Keratinocyte (primary cell): ENCODE results near the gene TAL1. TPM values are rescaled to one million over a fixed set of nuclear protein-coding genes. Genes with fewer than 3 reads are reported as not detected.

Experiments used
- DNase-seq: peaks from one replicate; pipeline ENCODE4 v3.0.0-alpha.2; 2011; ENCODE audit warnings: low read depth, missing footprints, low spot score
- FAIRE-seq: peaks from 2 replicates; lab custom pipeline; 2011; peaks lifted over from hg19 to GRCh38; lab: Jason Lieb, UNC
- H2AFZ ChIP-seq: 2 replicates; pipeline ENCODE4 v1.6.0; 2012; ENCODE audit warnings: low read length, control low read depth, inconsistent platforms; ENCODE audit not compliant: control insufficient read depth
- H3K27ac ChIP-seq: 2 replicates; pipeline ENCODE4 v1.5.1; 2011; ENCODE audit warnings: low read length; ENCODE audit not compliant: control insufficient read depth, insufficient read depth
- H3K27me3 ChIP-seq: 3 replicates; pipeline ENCODE4 v1.6.0; 2011; ENCODE audit warnings: low read length; ENCODE audit not compliant: control insufficient read depth, insufficient read depth; ENCODE audit errors: extremely low read depth
- H3K36me3 ChIP-seq, 2 experiments: 2 replicates in 1 of 2; 3 replicates in 1 of 2; pipeline ENCODE4 v1.5.1; 2011; ENCODE audit warnings: low read length in 2 of 2, mild to moderate bottlenecking in 1 of 2; ENCODE audit not compliant: control insufficient read depth in 2 of 2, insufficient read depth in 2 of 2; ENCODE audit errors: extremely low read depth in 1 of 2
- H3K4me1 ChIP-seq: 3 replicates; pipeline ENCODE4 v1.5.1; 2011; ENCODE audit warnings: low read length; ENCODE audit not compliant: control insufficient read depth, insufficient read depth; ENCODE audit errors: extremely low read depth
- H3K4me2 ChIP-seq: 3 replicates; pipeline ENCODE4 v1.6.0; 2011; ENCODE audit warnings: low read depth, low read length; ENCODE audit not compliant: control insufficient read depth, insufficient read depth; ENCODE audit errors: extremely low read depth
- H3K4me3 ChIP-seq, 3 experiments: fragments of 200-600 bp in 1 of 3; sonication (generic) in 1 of 3; 2 replicates in 2 of 3; 3 replicates in 1 of 3; pipeline ENCODE4 v1.5.1; 2011 to 2016; ENCODE audit warnings: low read length in 3 of 3, mild to moderate bottlenecking in 3 of 3, control low read depth in 2 of 3, inconsistent platforms in 1 of 3, low read depth in 1 of 3, mixed read lengths in 1 of 3, mixed run types in 1 of 3, moderate library complexity in 1 of 3; ENCODE audit not compliant: control insufficient read depth in 2 of 3, insufficient read depth in 2 of 3; ENCODE audit errors: extremely low read depth in 1 of 3
- H3K79me2 ChIP-seq: 2 replicates; pipeline ENCODE4 v1.6.0; 2012; ENCODE audit warnings: low read length; ENCODE audit not compliant: control insufficient read depth, insufficient read depth
- H3K9ac ChIP-seq: 3 replicates; pipeline ENCODE4 v1.6.0; 2011; ENCODE audit warnings: low read length; ENCODE audit not compliant: control insufficient read depth, insufficient read depth; ENCODE audit errors: extremely low read depth
- H3K9me1 ChIP-seq: 3 replicates; pipeline ENCODE4 v1.6.0; 2011; ENCODE audit warnings: low read length; ENCODE audit not compliant: control insufficient read depth, insufficient read depth; ENCODE audit errors: extremely low read depth
- H3K9me3 ChIP-seq: 2 replicates; pipeline ENCODE4 v1.5.1; 2012; ENCODE audit warnings: low read depth, low read length; ENCODE audit not compliant: control insufficient read depth
- H4K20me1 ChIP-seq: 3 replicates; pipeline ENCODE4 v1.6.0; 2011; ENCODE audit warnings: low read length; ENCODE audit not compliant: control insufficient read depth, insufficient read depth; ENCODE audit errors: extremely low read depth
- EZH2 ChIP-seq: IDR thresholded peaks from one replicate; pipeline ENCODE4 v1.6.1; 2012; ENCODE audit warnings: inconsistent platforms, mild to moderate bottlenecking, low read length, moderate library complexity
- dilution Hi-C: fragments of 300-500 bp; cut with MboI; formaldehyde crosslinking; loops from one replicate; pipeline ENCODE4 v1.7.0; 2020; ENCODE audit warnings: low sequenced_read_pairs; ENCODE audit not compliant: extremely low pct_ligation_motif_present
- polyA plus RNA-seq, 5 experiments: library from polyadenylated mRNA; depleted of rRNA in 3 of 5; stranded (reverse) in 3 of 5; stranded (forward) in 1 of 5; unstranded in 1 of 5; fragments of >200 nt; gene quantifications; 1 replicate in 1 of 5; 2 replicates in 3 of 5; 3 replicates in 1 of 5; pipeline versions ENCODE4 v1.2.1 to v1.2.3, GENCODE V29; 2011 to 2012; ENCODE audit warnings: missing spikeins in 2 of 5, low read depth in 1 of 5, low replicate concordance in 1 of 5
- TF ChIP-seq, protein P1 (sequence below), 3 experiments: IDR thresholded peaks in 1 of 3; conservative IDR thresholded peaks in 1 of 3; optimal IDR thresholded peaks in 1 of 3; 2 replicates in 2 of 3; 3 replicates in 1 of 3; pipeline versions ENCODE3 to v1.5.1; 2011; ENCODE audit warnings: low read length in 3 of 3, mild to moderate bottlenecking in 3 of 3, moderate library complexity in 2 of 3, control low read depth in 1 of 3, inconsistent platforms in 1 of 3; ENCODE audit not compliant: insufficient read depth in 2 of 3; ENCODE audit errors: extremely low read depth in 1 of 3

TAL1 gene
- polyA plus RNA-seq, 1 donor (not counting 4 experiments of a cell fraction or from before 2014, with no cell fraction given) = not detected

DNA sequence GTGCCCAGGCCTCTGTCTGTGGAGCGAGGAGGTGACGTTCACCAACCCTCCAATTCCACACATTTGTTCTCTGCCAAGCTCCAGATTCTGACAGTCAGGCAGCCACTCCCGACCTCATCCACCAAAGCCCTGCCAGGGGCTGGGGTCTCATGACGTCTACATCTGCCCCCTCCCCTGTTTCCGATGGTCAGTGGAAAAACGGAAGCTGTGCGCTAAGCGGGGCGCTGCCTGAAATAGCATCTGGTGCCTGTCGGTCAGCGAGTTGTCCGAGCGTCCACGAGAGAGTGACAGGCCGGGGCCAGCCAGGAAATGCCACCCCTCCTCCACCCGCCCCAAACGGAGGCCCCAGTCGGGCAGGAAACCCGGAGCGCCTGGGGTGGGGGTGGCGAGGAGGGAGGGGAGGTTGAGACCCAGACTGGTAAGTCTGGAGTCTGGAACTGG, 3.2 kb upstream of the TAL1 start:
- Histone ChIP-seq H3K4me1 (peaks cover 3% of the 10 kb centered on the region), H3K9ac (no peak overlapping the region), H3K36me3 (no peaks in the 10 kb centered on the region), H3K27ac (no peak overlapping the region), H3K4me3 (no peak overlapping the region), H3K9me3 (no peaks in the 10 kb centered on the region), H3K4me2 (no peak overlapping the region), H4K20me1 (peaks cover 10% of the 10 kb centered on the region), H3K9me1 (no peaks in the 10 kb centered on the region), H3K79me2 (no peaks in the 10 kb centered on the region), H2AFZ (no peak overlapping the region), H3K27me3 (peaks cover 46% of the 10 kb centered on the region)
- dilution Hi-C loops = no loop called here
- TF ChIP-seq, protein P1, sequence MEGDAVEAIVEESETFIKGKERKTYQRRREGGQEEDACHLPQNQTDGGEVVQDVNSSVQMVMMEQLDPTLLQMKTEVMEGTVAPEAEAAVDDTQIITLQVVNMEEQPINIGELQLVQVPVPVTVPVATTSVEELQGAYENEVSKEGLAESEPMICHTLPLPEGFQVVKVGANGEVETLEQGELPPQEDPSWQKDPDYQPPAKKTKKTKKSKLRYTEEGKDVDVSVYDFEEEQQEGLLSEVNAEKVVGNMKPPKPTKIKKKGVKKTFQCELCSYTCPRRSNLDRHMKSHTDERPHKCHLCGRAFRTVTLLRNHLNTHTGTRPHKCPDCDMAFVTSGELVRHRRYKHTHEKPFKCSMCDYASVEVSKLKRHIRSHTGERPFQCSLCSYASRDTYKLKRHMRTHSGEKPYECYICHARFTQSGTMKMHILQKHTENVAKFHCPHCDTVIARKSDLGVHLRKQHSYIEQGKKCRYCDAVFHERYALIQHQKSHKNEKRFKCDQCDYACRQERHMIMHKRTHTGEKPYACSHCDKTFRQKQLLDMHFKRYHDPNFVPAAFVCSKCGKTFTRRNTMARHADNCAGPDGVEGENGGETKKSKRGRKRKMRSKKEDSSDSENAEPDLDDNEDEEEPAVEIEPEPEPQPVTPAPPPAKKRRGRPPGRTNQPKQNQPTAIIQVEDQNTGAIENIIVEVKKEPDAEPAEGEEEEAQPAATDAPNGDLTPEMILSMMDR (optimal IDR thresholded peaks at IDR 0.05 in 1 of 3, IDR thresholded peaks at IDR 0.05 in 1 of 3, conservative IDR thresholded peaks at IDR 0.05 in 1 of 3; ENCODE audit: extremely low read depth in 1 of 3, insufficient read depth in 2 of 3, low read length in 3 of 3) = no peak
- TF ChIP-seq EZH2 = no peak
- DNase-seq (no peak), FAIRE-seq (no peak)

DNA sequence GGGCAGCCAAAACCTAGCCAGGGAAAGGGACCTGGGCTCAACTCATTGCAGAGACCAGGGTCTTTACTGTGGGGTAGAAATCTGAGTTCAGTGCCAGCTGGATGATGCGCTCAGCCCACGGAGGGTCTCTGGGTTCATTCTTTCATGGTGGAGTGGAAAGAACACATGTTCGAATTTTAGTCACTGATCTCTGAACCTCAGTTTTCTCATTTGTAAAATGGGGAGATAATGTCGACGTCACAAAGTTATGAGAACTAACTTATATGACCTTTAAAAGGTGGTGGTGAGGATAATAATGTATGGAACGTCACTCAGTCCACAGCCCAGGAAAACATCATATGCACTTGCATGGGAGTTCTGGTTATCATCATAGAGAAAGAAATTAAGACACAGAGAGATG, 1.2 kb upstream of the TAL1 start:
- no peak overlapping the region for H3K9ac ChIP-seq
- no peaks in the 10 kb centered on the region for H3K79me2 ChIP-seq
- H3K9me3 ChIP-seq = no peaks in the 10 kb centered on the region
- peaks cover 12% of the 10 kb centered on the region for H4K20me1 ChIP-seq
- TF ChIP-seq, protein P1 (optimal IDR thresholded peaks at IDR 0.05 in 1 of 3, IDR thresholded peaks at IDR 0.05 in 1 of 3, conservative IDR thresholded peaks at IDR 0.05 in 1 of 3; ENCODE audit: extremely low read depth in 1 of 3, insufficient read depth in 2 of 3, low read length in 3 of 3) = no peak
- no peak for TF ChIP-seq EZH2
- peaks cover 3% of the 10 kb centered on the region for H3K4me1 ChIP-seq
- no peak overlapping the region for H3K27ac ChIP-seq
- H3K9me1 ChIP-seq = no peaks in the 10 kb centered on the region
- H3K4me3 ChIP-seq = no peak overlapping the region
- FAIRE-seq (no peak), DNase-seq (no peak)
- H3K27me3 ChIP-seq = peaks cover 67% of the 10 kb centered on the region
- H3K36me3 ChIP-seq = no peaks in the 10 kb centered on the region
- no peak overlapping the region for H3K4me2 ChIP-seq
- dilution Hi-C loops = no loop called here
- no peak overlapping the region for H2AFZ ChIP-seq
